Measurements from ENCODE around the gene ZAR1.

The ZAR1 gene

GRCh38 chr4:48506716-48507115 is 16.7 kb downstream of the ZAR1 start:
- TF ChIP-seq CTCF (IDR thresholded peaks at IDR 0.05): no peak

GRCh38 chr4:48509543-48509942 is 19.5 kb downstream of the ZAR1 start:
- TF ChIP-seq CTCF (IDR thresholded peaks at IDR 0.05): no peak

DNA sequence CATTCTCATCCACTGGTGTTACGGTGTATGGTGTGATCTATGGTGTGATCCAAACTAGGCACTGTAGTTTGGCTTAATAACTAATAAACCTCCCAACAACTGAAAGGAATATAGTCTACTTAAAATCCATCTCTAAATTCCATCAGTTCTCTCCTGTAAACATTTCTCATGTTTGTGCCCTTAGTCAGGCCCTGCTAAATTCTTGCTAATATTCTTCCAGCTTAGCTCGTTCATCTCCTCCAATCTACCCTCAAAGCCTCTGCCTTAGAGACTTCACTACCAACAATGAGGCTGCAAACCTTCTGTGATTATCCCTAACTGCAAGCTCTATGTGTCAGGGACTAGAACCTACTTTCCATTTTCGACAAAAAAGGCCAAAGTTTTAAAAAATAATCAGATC is 28.1 kb downstream of the ZAR1 start:
- no peak for TF ChIP-seq CTCF (IDR thresholded peaks at IDR 0.05)

DNA sequence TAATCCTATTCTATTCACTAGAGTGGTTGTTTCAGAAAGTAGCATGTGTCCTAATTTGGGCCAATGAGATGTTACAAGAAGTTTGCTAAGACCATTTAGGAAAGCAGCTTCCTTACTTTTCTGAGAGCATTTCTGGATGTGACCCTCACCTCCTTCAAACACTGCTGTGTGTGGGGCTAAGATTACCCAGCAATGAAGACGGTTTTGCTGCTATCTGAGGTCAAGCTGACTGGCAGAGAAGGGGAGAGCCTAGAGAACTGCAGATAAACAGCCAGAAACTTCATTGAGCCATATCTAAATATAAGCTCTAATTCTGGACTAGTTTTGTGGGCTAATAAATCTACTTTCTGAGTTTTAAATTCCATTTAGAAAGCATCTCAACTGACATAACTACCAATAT is 36.4 kb downstream of the ZAR1 start:
- no peak for TF ChIP-seq CTCF (IDR thresholded peaks at IDR 0.05)

DNA sequence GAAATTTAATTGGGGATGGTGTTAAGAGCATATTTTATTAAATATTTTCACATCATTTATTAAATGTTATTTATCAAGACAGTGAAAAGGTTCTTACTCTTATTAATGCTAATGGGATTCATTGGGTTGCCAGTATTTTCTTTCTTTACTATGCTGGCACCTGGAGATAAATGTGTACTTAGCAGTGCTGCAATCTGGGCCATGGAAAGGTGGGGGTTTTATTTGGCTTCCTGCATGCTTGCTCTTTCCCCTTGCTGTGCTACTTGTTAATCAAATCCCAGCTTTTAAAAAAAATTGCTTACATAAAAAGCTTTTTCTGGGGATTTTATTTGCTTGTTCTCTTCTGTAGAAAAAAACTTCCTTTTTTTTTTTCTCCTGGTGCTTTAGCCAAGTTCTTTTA is 48.3 kb downstream of the ZAR1 start:
- TF ChIP-seq CTCF (IDR thresholded peaks at IDR 0.05): no peak

DNA sequence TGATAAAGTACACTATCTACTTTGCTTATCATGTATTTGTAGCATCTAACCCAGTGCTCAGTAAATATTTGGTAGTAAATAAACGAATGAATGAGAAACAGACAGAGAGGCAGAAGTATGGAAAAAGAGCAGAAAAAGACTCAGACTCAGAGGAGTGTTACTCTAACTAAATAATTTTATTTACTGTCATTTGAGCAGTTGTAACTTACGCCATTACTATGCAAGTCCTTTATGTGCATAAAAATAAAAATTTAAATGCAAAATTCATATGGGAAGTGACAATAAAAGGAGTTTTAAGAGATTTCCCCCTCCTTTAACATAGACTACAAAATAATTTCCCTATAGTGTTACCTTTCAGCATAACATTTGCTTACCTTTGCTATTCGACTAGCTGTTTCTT is 49.5 kb downstream of the ZAR1 start:
- TF ChIP-seq CTCF (IDR thresholded peaks at IDR 0.05): no peak

DNA sequence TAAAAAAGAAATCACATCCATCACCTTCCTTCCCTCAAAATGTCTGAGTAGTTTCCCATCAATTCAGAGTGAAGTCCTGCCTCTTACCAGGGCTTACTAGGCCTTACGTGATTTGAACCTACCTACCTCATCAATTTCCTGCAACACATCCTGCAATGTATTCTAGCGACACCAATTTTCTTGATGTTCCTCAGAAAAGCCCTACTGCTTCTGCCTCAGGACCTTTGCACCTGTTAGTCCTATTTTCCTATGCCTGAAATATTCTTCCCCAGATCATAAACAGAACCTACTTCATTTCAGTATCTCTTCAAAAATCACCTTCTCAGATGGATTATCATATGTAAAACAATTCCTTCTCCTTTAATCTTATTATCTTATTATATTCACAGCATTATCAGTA is 52.8 kb downstream of the ZAR1 start:
- no peak for TF ChIP-seq CTCF (IDR thresholded peaks at IDR 0.05)

DNA sequence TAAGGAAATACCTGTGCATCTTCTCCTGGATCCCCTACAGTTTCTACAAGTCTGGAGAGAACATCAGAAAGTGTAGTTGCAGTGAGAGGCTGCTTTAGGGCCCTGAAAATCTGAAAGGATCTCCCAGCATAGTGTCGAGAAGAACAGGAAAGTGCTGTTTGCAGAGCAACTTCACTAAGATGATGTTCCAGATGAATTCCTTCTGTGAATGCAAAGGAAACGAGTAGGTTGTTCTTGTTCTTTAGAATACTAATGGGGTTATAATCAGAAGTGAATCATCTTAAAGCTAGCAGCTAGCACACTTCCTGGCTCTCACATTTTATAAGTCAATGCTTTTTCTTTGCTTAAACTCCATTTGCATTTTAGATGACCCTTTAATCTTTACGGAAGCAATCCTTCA is 53.7 kb downstream of the ZAR1 start:
- no peak for TF ChIP-seq CTCF (IDR thresholded peaks at IDR 0.05)

All from LNCAP (cell line).